Measurements from ENCODE around the gene KDM8.

DNA sequence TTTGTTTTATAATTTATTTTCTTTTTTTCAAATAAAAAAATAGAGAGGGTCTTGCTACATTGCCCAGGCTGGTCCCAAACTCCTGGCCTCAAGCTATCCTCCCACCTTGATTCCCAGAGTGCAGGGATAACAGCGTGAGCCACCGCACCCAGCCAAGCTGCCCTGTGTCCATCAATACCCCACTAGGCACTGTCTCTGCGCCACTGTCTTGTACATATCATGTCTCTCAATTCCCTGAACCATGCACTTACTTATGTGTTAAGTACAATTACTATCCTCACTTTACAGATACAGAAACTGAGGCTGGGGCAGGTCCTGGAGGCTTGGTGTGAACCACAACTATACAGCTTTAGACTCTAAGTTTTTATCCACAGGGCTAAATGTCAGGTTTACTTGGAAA lies 53.5 kb downstream of the KDM8 start:
- TF ChIP-seq GATA2 (IDR thresholded peaks at IDR 0.05; ENCODE audit: low read depth, low read length) (no peak), GATA3 (IDR thresholded peaks at IDR 0.05; ENCODE audit: low read depth, low read length) (no peak)

Measured in SH-SY5Y (cell line).